K562 (cell line): Measurements from ENCODE around the gene RHD. TPM values are rescaled to one million over a fixed set of nuclear protein-coding genes. Genes with fewer than 3 reads are reported as not detected.

ENCODE experiments used
- ASH1L ChIP-seq: fragments of 450-650 bp; IDR thresholded peaks from 2 replicates; pipeline ENCODE4 v1.6.1; 2018; ENCODE audit warnings: borderline replicate concordance, mild to moderate bottlenecking, low read depth; ENCODE audit not compliant: partially characterized antibody
- CTBP1 ChIP-seq: fragments of 450-650 bp; IDR thresholded peaks from 2 replicates; pipeline ENCODE4 v1.6.1; 2016; ENCODE audit warnings: borderline replicate concordance
- ELF1 ChIP-seq: fragments of 200-800 bp; sonication (Bioruptor generic); IDR thresholded peaks from 2 replicates; pipeline ENCODE4 v1.6.1; 2016; ENCODE audit warnings: missing genetic modification characterization, missing compliant biosample characterization
- ERF ChIP-seq: fragments of 450-650 bp; formaldehyde crosslinking; IDR thresholded peaks from 2 replicates; pipeline ENCODE4 v1.4.0; 2020; ENCODE audit warnings: mild to moderate bottlenecking, mixed read lengths
- HDAC2 ChIP-seq: fragments of 450-650 bp; IDR thresholded peaks from 2 replicates; pipeline ENCODE4 v1.6.1; 2016; ENCODE audit warnings: mild to moderate bottlenecking
- HOMEZ ChIP-seq: fragments of 250-450 bp; sonication (Bioruptor Pico); IDR thresholded peaks from 2 replicates; pipeline ENCODE4 v1.4.0; 2020; ENCODE audit warnings: mild to moderate bottlenecking, moderate library complexity
- MECOM ChIP-seq: fragments of 250-450 bp; sonication (Bioruptor Pico); IDR thresholded peaks from 2 replicates; pipeline ENCODE4 v1.8.0; 2022; ENCODE audit warnings: inconsistent platforms
- MYNN ChIP-seq, 2 experiments: sonication (generic); formaldehyde crosslinking in 1 of 2; IDR thresholded peaks; 2 replicates each; pipeline versions ENCODE4 v1.5.0 to v1.6.1; 2016 to 2020; ENCODE audit warnings: antibody characterized with exemption in 1 of 2, missing genetic modification reagents in 1 of 2
- NR1H2 ChIP-seq: sonication (generic); formaldehyde crosslinking; IDR thresholded peaks from 2 replicates; pipeline ENCODE4 v1.4.0; 2020; ENCODE audit warnings: mild to moderate bottlenecking, missing genetic modification reagents
- TAF1 ChIP-seq: IDR thresholded peaks from 2 replicates; pipeline ENCODE4 v1.6.1; 2011; ENCODE audit warnings: mild to moderate bottlenecking, low read length, moderate library complexity; ENCODE audit not compliant: insufficient read depth, control insufficient read depth, severe bottlenecking; ENCODE audit errors: extremely low read depth
- ZNF253 ChIP-seq: fragments of 250-450 bp; sonication (Bioruptor Pico); conservative IDR thresholded peaks from 2 replicates; pipeline ENCODE4 v1.6.1; 2021; ENCODE audit warnings: mild to moderate bottlenecking
- ZNF668 ChIP-seq: fragments of 250-450 bp; sonication (Bioruptor Pico); IDR thresholded peaks from 2 replicates; pipeline ENCODE4 v1.8.0; 2022; ENCODE audit warnings: mild to moderate bottlenecking, inconsistent platforms
- ZNF79 ChIP-seq: fragments of 250-450 bp; sonication (Bioruptor Pico); IDR thresholded peaks from 2 replicates; pipeline ENCODE4 v1.4.0; 2020; ENCODE audit warnings: low read depth, mild to moderate bottlenecking, moderate library complexity
- polyA plus RNA-seq, 8 experiments: library from polyadenylated mRNA; depleted of rRNA in 4 of 8; stranded (reverse) in 5 of 8; unstranded in 3 of 8; fragments of >200 nt; fragmentation: Nextera tagmentation in 2 of 8; fragmentation: Illumina TruSeq in 1 of 8; extraction: Ambion mirVana in 2 of 8; extraction: Trizol in 1 of 8; gene quantifications; 2 replicates each; pipeline versions ENCODE4 v1.2.1 to v1.2.3, GENCODE V29; 2011 to 2014; ENCODE audit warnings: inconsistent platforms in 1 of 8, missing spikeins in 1 of 8
- total RNA-seq, 7 experiments: library from RNA; depleted of rRNA in 6 of 7; stranded (reverse); fragments of >200 nt in 6 of 7; fragmentation: Illumina TruSeq in 2 of 7; extraction: Trizol in 2 of 7; gene quantifications; 2 replicates each; pipeline versions ENCODE4 v1.2.1 to v1.2.3, GENCODE V29; 2011 to 2021; ENCODE audit warnings: low replicate concordance in 1 of 7

RHD gene
- total and polyA plus RNA-seq, 9 of the 15 experiments (the other 6 are each of a cell fraction or from before 2014, with no cell fraction given): 8.8 to 32.4 (median 15.0) TPM

GRCh38 chr1:25338188-25338981 lies 66.1 kb downstream of the RHD start, which contains the start of gene TMEM50A (continued):
- TF ChIP-seq ASH1L (no peak), MECOM (CRISPR knock-in tag) (no peak), HDAC2 (peak; percentile 82; the same call in 1 of the 2 replicates), ERF (0 out of 2 replicates have a peak, but pooled peaks have one; percentile 35), ZNF668 (no peak), TAF1 (peak; percentile 64), ELF1 (tag) (peak; percentile 69), HOMEZ (CRISPR knock-in tag) (0 out of 2 replicates have a peak, but pooled peaks have one; percentile 39), CTBP1 (peak; percentile 74), MYNN (IDR thresholded peaks at IDR 0.05) (no peak), MYNN (CRISPR knock-in tag; IDR thresholded peaks at IDR 0.05) (no peak), ZNF253 (no peak), ZNF79 (CRISPR knock-in tag) (no peak), NR1H2 (CRISPR knock-in tag) (0 out of 2 replicates have a peak, but pooled peaks have one; percentile 11)
- TF ChIP-seq, all 486 proteins: peak for 154
